GM12878 (cell line): ENCODE results near the gene COL4A4. TPM values are rescaled to one million over a fixed set of nuclear protein-coding genes. Genes with fewer than 3 reads are reported as not detected.

Experiments
- ATAC-seq: fragments of 200-7000 bp; cut with Tn5 transposase; 3 replicates; pipeline ENCODE4 v1.9.1; 2020; ENCODE audit warnings: mild to moderate bottlenecking, moderate library complexity
- BruUV-seq: library from RNA; stranded (reverse); fragments of 400-500 nt; replicated peaks from 2 replicates; lab custom pipeline; 2021; lab: Mats Ljungman, UMichigan
- CTCF ChIA-PET: fragments of 300-600 bp; sonication (Branson Sonifier 250); formaldehyde crosslinking; extraction: SDS; loops from one replicate; lab custom pipeline; 2021; ENCODE audit warnings: inconsistent platforms; lab: Yijun Ruan, JAX
- POLR2A ChIA-PET: fragments of 350-600 bp; formaldehyde crosslinking; extraction: SDS; loops from one replicate; lab custom pipeline; 2021; ENCODE audit warnings: inconsistent platforms; lab: Charles Lee
- RAD21 ChIA-PET: fragments of 300-600 bp; sonication (Branson Sonifier 250); formaldehyde crosslinking; loops from one replicate; lab custom pipeline; 2023; ENCODE audit warnings: antibody characterized with exemption; ENCODE audit not compliant: unreplicated experiment; lab: Charles Lee
- SMC1A ChIA-PET: fragments of 300-600 bp; sonication (Branson Sonifier 250); formaldehyde crosslinking; loops from one replicate; lab custom pipeline; 2023; ENCODE audit not compliant: unreplicated experiment, uncharacterized antibody; lab: Charles Lee
- DNase-seq: peaks from one replicate; pipeline ENCODE4 v3.0.0-alpha.2; 2011; ENCODE audit warnings: low read depth, low spot score
- FAIRE-seq: peaks from 3 replicates; lab custom pipeline; 2011; peaks lifted over from hg19 to GRCh38; lab: Jason Lieb, UNC
- H2AFZ ChIP-seq: 2 replicates; pipeline ENCODE4 v1.6.0; 2011; ENCODE audit warnings: low read depth, low read length, control low read depth; ENCODE audit not compliant: control insufficient read depth
- H3K27ac ChIP-seq: 2 replicates; pipeline ENCODE4 v1.5.1; 2011; ENCODE audit warnings: control low read depth; ENCODE audit not compliant: control insufficient read depth, insufficient read depth
- H3K27me3 ChIP-seq, 2 experiments: replicated peaks in 1 of 2; 2 replicates each; pipeline versions ENCODE4 v1.6.0 to v1.6.1; 2011; ENCODE audit warnings: low read length in 1 of 2; ENCODE audit not compliant: control insufficient read depth in 2 of 2, insufficient read depth in 2 of 2
- H3K36me3 ChIP-seq, 2 experiments: 2 replicates each; pipeline ENCODE4 v1.5.1; 2011; ENCODE audit warnings: low read length in 1 of 2; ENCODE audit not compliant: control insufficient read depth in 2 of 2, insufficient read depth in 2 of 2
- H3K4me1 ChIP-seq: 2 replicates; pipeline ENCODE4 v1.6.1; 2011; ENCODE audit warnings: mild to moderate bottlenecking, low read length, moderate library complexity, mixed read lengths; ENCODE audit not compliant: control insufficient read depth, insufficient read depth
- H3K4me2 ChIP-seq: 2 replicates; pipeline ENCODE4 v1.6.0; 2011; ENCODE audit warnings: control low read depth; ENCODE audit not compliant: control insufficient read depth, insufficient read depth
- H3K4me3 ChIP-seq: fragments of 200-600 bp; sonication (generic); 2 replicates; pipeline ENCODE4 v1.5.1; 2016
- H3K79me2 ChIP-seq: 2 replicates; pipeline ENCODE4 v1.6.0; 2011; ENCODE audit warnings: low read length; ENCODE audit not compliant: control insufficient read depth, insufficient read depth
- H3K9ac ChIP-seq: 2 replicates; pipeline ENCODE4 v1.8.0; 2011; ENCODE audit warnings: low read length, control low read depth, mixed read lengths; ENCODE audit not compliant: control insufficient read depth, insufficient read depth
- H3K9me3 ChIP-seq: replicated peaks from 3 replicates; pipeline ENCODE4 v1.5.1; 2011; ENCODE audit warnings: mild to moderate bottlenecking, low read length; ENCODE audit not compliant: control insufficient read depth, insufficient read depth
- H4K20me1 ChIP-seq: 2 replicates; pipeline ENCODE4 v1.6.0; 2011; ENCODE audit not compliant: control insufficient read depth, insufficient read depth
- BHLHE40 ChIP-seq, 2 experiments: fragments of 450-650 bp in 1 of 2; IDR thresholded peaks; 2 replicates each; pipeline ENCODE4 v1.6.1; 2011 to 2017; ENCODE audit warnings: low read depth in 2 of 2, borderline replicate concordance in 1 of 2, improper control_type of control experiment in 1 of 2, low read length in 1 of 2, mild to moderate bottlenecking in 1 of 2
- BMI1 ChIP-seq: fragments of 450-650 bp; IDR thresholded peaks from 2 replicates; pipeline ENCODE4 v1.6.1; 2016; ENCODE audit warnings: mild to moderate bottlenecking, moderate library complexity, borderline replicate concordance
- CEBPB ChIP-seq, 2 experiments: fragments of 150-350 bp in 1 of 2; IDR thresholded peaks; 2 replicates each; pipeline ENCODE4 v1.6.1; 2012 to 2014; ENCODE audit warnings: low read depth in 2 of 2, low read length in 2 of 2, borderline replicate concordance in 1 of 2, inconsistent platforms in 1 of 2
- CHD2 ChIP-seq: IDR thresholded peaks from 2 replicates; pipeline ENCODE4 v1.6.1; 2011; ENCODE audit warnings: low read depth, low read length, improper control_type of control experiment, borderline replicate concordance
- KDM1A ChIP-seq: fragments of 200-600 bp; sonication (generic); IDR thresholded peaks from 2 replicates; pipeline ENCODE4 v1.6.1; 2016; ENCODE audit warnings: borderline replicate concordance
- NFYB ChIP-seq: IDR thresholded peaks from 2 replicates; pipeline ENCODE4 v1.6.1; 2011; ENCODE audit warnings: low read depth, mild to moderate bottlenecking, low read length, improper control_type of control experiment, moderate library complexity; ENCODE audit not compliant: insufficient read depth
- SIN3A ChIP-seq: IDR thresholded peaks from 2 replicates; pipeline ENCODE4 v1.6.1; 2012; ENCODE audit warnings: low read depth, low read length, improper control_type of control experiment
- SUPT20H ChIP-seq: IDR thresholded peaks from 2 replicates; pipeline ENCODE4 v1.6.1; 2011; ENCODE audit warnings: low read depth, mild to moderate bottlenecking, low read length, moderate library complexity, borderline replicate concordance; ENCODE audit not compliant: control insufficient read depth
- TAF1 ChIP-seq: IDR thresholded peaks from 2 replicates; pipeline ENCODE4 v1.6.1; 2011; ENCODE audit warnings: mild to moderate bottlenecking, low read depth, low read length, borderline replicate concordance
- YY1 ChIP-seq: IDR thresholded peaks from 2 replicates; pipeline ENCODE4 v1.6.1; 2011; ENCODE audit warnings: low read depth, mild to moderate bottlenecking, low read length
- ZNF384 ChIP-seq: IDR thresholded peaks from 2 replicates; pipeline ENCODE4 v1.6.1; 2012; ENCODE audit warnings: low read depth, mild to moderate bottlenecking, low read length, improper control_type of control experiment, borderline replicate concordance
- WGBS: methylation state at CpG from one replicate; pipeline ENCODE4 v1.1.6; 2016; ENCODE audit warnings: low lambda C conversion rate; ENCODE audit not compliant: insufficient replicate concordance, insufficient coverage; ENCODE audit errors: missing lambda C conversion rate; 5-methylcytosine and 5-hydroxymethylcytosine counted together
- in situ Hi-C: fragments of 300-500 bp; cut with MboI; formaldehyde crosslinking; loops from 9 replicates; pipeline ENCODE4 v1.14.3; 2018; ENCODE audit warnings: mixed read lengths
- intact Hi-C: fragments of 100-400 bp; cut with micrococcal nuclease; formaldehyde crosslinking; loops from one replicate; pipeline ENCODE4 v1.14.2; 2022; ENCODE audit not compliant: unreplicated experiment
- polyA plus RNA-seq, 11 experiments: library from polyadenylated mRNA; depleted of rRNA in 4 of 11; unstranded in 6 of 11; stranded (reverse) in 5 of 11; fragments of >200 nt; fragmentation: Nextera tagmentation in 4 of 11; fragmentation: Illumina TruSeq in 1 of 11; extraction: Ambion mirVana in 4 of 11; extraction: Trizol in 1 of 11; gene quantifications; 1 replicate in 1 of 11; 2 replicates in 10 of 11; pipeline versions ENCODE4 v1.2.1 to v1.2.3, GENCODE V29; 2011 to 2016; ENCODE audit warnings: inconsistent platforms in 2 of 11, missing spikeins in 2 of 11, low read depth in 1 of 11
- total RNA-seq, 4 experiments: library from RNA; depleted of rRNA in 3 of 4; stranded (reverse); fragments of >200 nt in 3 of 4; fragmentation: Illumina TruSeq in 1 of 4; extraction: Trizol in 1 of 4; gene quantifications; 2 replicates each; pipeline versions ENCODE4 v1.2.1 to v1.2.3, GENCODE V29; 2013 to 2021
- TF ChIP-seq, protein P1 (sequence below): IDR thresholded peaks from 2 replicates; pipeline ENCODE4 v1.6.1; 2012; ENCODE audit warnings: mild to moderate bottlenecking, low read depth, low read length
- TF ChIP-seq, protein P2 (sequence below): fragments of 450-650 bp; IDR thresholded peaks from 2 replicates; pipeline ENCODE4 v1.6.1; 2014; ENCODE audit warnings: mild to moderate bottlenecking
- TF ChIP-seq, protein P3 (sequence below): fragments of 450-650 bp; IDR thresholded peaks from 2 replicates; pipeline ENCODE4 v1.6.1; 2018; ENCODE audit warnings: mild to moderate bottlenecking, low read depth, moderate library complexity; ENCODE audit not compliant: partially characterized antibody

The COL4A4 gene
- total and polyA plus RNA-seq, 10 of the 15 experiments (the other 5 are each of a cell fraction or from before 2014, with no cell fraction given): 0.19 to 4.0 (median 2.1) TPM

DNA sequence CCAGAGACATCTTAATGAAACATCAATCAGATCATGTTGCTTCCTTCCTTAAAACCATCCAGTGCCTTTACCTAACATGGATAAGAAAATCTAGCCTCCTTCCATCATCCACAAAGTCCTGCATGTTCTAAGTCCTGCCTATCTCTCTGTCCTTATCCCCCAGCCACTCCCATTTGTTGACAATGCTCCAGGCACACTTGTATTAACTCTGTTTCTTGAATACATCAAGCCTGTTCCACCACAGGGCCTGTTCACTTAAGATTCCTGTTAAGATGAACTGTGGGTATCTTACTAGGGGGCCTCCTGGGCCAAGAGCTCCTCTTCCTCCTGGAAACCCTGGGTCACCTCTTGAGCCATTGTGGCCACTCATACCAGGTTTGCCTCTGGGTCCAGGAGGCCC is 45.7 kb downstream of the COL4A4 start (continued):
- TF ChIP-seq BMI1: no peak
- TF ChIP-seq SUPT20H: no peak
- TF ChIP-seq, protein P1, sequence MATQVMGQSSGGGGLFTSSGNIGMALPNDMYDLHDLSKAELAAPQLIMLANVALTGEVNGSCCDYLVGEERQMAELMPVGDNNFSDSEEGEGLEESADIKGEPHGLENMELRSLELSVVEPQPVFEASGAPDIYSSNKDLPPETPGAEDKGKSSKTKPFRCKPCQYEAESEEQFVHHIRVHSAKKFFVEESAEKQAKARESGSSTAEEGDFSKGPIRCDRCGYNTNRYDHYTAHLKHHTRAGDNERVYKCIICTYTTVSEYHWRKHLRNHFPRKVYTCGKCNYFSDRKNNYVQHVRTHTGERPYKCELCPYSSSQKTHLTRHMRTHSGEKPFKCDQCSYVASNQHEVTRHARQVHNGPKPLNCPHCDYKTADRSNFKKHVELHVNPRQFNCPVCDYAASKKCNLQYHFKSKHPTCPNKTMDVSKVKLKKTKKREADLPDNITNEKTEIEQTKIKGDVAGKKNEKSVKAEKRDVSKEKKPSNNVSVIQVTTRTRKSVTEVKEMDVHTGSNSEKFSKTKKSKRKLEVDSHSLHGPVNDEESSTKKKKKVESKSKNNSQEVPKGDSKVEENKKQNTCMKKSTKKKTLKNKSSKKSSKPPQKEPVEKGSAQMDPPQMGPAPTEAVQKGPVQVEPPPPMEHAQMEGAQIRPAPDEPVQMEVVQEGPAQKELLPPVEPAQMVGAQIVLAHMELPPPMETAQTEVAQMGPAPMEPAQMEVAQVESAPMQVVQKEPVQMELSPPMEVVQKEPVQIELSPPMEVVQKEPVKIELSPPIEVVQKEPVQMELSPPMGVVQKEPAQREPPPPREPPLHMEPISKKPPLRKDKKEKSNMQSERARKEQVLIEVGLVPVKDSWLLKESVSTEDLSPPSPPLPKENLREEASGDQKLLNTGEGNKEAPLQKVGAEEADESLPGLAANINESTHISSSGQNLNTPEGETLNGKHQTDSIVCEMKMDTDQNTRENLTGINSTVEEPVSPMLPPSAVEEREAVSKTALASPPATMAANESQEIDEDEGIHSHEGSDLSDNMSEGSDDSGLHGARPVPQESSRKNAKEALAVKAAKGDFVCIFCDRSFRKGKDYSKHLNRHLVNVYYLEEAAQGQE: no peak
- TF ChIP-seq BHLHE40 (IDR thresholded peaks at IDR 0.05; ENCODE audit: borderline replicate concordance in 1 of 2, low read depth in 2 of 2, low read length in 1 of 2): no peak
- TF ChIP-seq, all 136 proteins: peak for 0

DNA sequence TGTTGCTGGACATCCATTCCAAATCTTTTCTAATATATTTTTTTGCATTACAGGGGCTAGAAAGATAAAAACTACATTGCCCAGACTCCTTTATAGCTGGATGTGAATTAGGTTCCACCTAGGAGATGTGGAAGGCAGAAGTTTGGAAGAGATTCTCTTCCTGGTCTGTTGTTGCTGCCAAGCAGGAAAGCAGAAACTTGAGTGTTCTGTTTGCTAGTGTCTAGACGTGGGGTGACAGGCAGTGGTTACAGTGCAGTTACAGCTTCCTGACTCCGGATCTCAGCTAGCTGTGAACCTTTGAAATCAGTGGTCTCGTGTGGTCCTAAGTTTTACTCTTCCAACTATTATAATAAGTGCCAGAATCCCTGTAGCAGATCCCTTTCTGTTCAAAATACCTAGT is 46.2 kb downstream of the COL4A4 start:
- H3K9ac ChIP-seq: no peak overlapping the region
- H4K20me1 ChIP-seq: no peaks in the 10 kb centered on the region
- DNase-seq (no peak), ATAC-seq (no peak), FAIRE-seq (no peak)
- H3K4me2 ChIP-seq: no peak overlapping the region
- H3K36me3 ChIP-seq: no peaks in the 10 kb centered on the region
- H3K27me3 ChIP-seq: no peaks in the 10 kb centered on the region
- no TSS peak for BruUV-seq
- WGBS: 36% methylated on average over 3 of the region's 3 CpGs
- ChIA-PET CTCF (interaction anchor here (2.8 kb wide), 1 partner anchor 120 kb away, joined by 9 read pairs; no protein-coding TSS in a partner anchor), RAD21 (no interaction called here), SMC1A (interaction anchor here (0.6 to 0.7 kb wide), 2 partner anchors 71 to 131 kb away, joined by 3 to 5 read pairs; no protein-coding TSS in a partner anchor), POLR2A (no interaction called here)
- no peak overlapping the region for H3K4me3 ChIP-seq
- TF ChIP-seq, protein P2, sequence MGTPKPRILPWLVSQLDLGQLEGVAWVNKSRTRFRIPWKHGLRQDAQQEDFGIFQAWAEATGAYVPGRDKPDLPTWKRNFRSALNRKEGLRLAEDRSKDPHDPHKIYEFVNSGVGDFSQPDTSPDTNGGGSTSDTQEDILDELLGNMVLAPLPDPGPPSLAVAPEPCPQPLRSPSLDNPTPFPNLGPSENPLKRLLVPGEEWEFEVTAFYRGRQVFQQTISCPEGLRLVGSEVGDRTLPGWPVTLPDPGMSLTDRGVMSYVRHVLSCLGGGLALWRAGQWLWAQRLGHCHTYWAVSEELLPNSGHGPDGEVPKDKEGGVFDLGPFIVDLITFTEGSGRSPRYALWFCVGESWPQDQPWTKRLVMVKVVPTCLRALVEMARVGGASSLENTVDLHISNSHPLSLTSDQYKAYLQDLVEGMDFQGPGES: no peak
- TF ChIP-seq, protein P3, sequence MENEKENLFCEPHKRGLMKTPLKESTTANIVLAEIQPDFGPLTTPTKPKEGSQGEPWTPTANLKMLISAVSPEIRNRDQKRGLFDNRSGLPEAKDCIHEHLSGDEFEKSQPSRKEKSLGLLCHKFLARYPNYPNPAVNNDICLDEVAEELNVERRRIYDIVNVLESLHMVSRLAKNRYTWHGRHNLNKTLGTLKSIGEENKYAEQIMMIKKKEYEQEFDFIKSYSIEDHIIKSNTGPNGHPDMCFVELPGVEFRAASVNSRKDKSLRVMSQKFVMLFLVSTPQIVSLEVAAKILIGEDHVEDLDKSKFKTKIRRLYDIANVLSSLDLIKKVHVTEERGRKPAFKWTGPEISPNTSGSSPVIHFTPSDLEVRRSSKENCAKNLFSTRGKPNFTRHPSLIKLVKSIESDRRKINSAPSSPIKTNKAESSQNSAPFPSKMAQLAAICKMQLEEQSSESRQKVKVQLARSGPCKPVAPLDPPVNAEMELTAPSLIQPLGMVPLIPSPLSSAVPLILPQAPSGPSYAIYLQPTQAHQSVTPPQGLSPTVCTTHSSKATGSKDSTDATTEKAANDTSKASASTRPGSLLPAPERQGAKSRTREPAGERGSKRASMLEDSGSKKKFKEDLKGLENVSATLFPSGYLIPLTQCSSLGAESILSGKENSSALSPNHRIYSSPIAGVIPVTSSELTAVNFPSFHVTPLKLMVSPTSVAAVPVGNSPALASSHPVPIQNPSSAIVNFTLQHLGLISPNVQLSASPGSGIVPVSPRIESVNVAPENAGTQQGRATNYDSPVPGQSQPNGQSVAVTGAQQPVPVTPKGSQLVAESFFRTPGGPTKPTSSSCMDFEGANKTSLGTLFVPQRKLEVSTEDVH: no peak
- no peak for TF ChIP-seq CEBPB (IDR thresholded peaks at IDR 0.05; ENCODE audit: borderline replicate concordance in 1 of 2, low read depth in 2 of 2, low read length in 2 of 2)
- no peak for TF ChIP-seq TAF1
- TF ChIP-seq YY1: no peak
- no peak for TF ChIP-seq KDM1A
- no peak for TF ChIP-seq CHD2
- TF ChIP-seq SIN3A: no peak
- no peak for TF ChIP-seq NFYB
- no peak for TF ChIP-seq ZNF384
- no peak overlapping the region for H3K27ac ChIP-seq
- in situ Hi-C loops (no loop called here), intact Hi-C loops (no loop called here)
- no peaks in the 10 kb centered on the region for H3K9me3 ChIP-seq
- no peak overlapping the region for H2AFZ ChIP-seq
- H3K79me2 ChIP-seq: no peaks in the 10 kb centered on the region
- H3K4me1 ChIP-seq: no peaks in the 10 kb centered on the region
